Measurements from ENCODE around the gene CHCHD6.

- no peak for TF ChIP-seq RCOR1 (IDR thresholded peaks at IDR 0.05; ENCODE audit: insufficient replicate concordance, low read length)
- no peak for TF ChIP-seq POLR2A (IDR thresholded peaks at IDR 0.05; ENCODE audit: low read depth, low read length)
- TF ChIP-seq CTCF (conservative IDR thresholded peaks at IDR 0.05; ENCODE audit: low read depth, low read length): no peak
- TF ChIP-seq SMC3 (IDR thresholded peaks at IDR 0.05; ENCODE audit: low read depth, low read length): no peak
- TF ChIP-seq RFX5 (IDR thresholded peaks at IDR 0.05; ENCODE audit: low read depth, low read length): no peak
- TF ChIP-seq MAZ (IDR thresholded peaks at IDR 0.05; ENCODE audit: borderline replicate concordance, low read depth, low read length): no peak
- no peak for TF ChIP-seq BHLHE40 (IDR thresholded peaks at IDR 0.05; ENCODE audit: low read depth, low read length)
- TF ChIP-seq FOS (IDR thresholded peaks at IDR 0.05; ENCODE audit: low read depth, low read length): no peak
- no peak for TF ChIP-seq RAD21 (IDR thresholded peaks at IDR 0.05; ENCODE audit: low read length)
- no peak for TF ChIP-seq CEBPB (IDR thresholded peaks at IDR 0.05; ENCODE audit: low read depth, low read length)
- TF ChIP-seq, protein P1, sequence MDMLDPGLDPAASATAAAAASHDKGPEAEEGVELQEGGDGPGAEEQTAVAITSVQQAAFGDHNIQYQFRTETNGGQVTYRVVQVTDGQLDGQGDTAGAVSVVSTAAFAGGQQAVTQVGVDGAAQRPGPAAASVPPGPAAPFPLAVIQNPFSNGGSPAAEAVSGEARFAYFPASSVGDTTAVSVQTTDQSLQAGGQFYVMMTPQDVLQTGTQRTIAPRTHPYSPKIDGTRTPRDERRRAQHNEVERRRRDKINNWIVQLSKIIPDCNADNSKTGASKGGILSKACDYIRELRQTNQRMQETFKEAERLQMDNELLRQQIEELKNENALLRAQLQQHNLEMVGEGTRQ (IDR thresholded peaks at IDR 0.05; ENCODE audit: low read depth, low read length): no peak
- TF ChIP-seq, protein P2, sequence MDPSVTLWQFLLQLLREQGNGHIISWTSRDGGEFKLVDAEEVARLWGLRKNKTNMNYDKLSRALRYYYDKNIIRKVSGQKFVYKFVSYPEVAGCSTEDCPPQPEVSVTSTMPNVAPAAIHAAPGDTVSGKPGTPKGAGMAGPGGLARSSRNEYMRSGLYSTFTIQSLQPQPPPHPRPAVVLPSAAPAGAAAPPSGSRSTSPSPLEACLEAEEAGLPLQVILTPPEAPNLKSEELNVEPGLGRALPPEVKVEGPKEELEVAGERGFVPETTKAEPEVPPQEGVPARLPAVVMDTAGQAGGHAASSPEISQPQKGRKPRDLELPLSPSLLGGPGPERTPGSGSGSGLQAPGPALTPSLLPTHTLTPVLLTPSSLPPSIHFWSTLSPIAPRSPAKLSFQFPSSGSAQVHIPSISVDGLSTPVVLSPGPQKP (IDR thresholded peaks at IDR 0.05; ENCODE audit: borderline replicate concordance, low read depth, low read length): no peak
- no peak for TF ChIP-seq CHD1 (IDR thresholded peaks at IDR 0.05; ENCODE audit: low read depth, low read length)
These were observed 252.3 kb downstream of the CHCHD6 start for GRCh38 chr3:126956361-126956760.

All from IMR-90 (cell line).